Renal cortex interstitium (tissue), 11 donors: ENCODE data around the gene TMEM123. TPM values are rescaled to one million over a fixed set of nuclear protein-coding genes. Genes with fewer than 3 reads are reported as not detected.
"Not testable (repeated sequence)": the region's sequence is repeated elsewhere in the genome, so short reads cannot be mapped to it uniquely, and the experiment has no call there.

Source experiments
- DNase-seq, 11 donors: peaks; one replicate each; pipeline ENCODE4 v3.0.0-alpha.2; 2013; ENCODE audit warnings: low read depth in 9 of 11, low spot score in 4 of 11; ENCODE audit errors: extremely low read depth in 1 of 11
- polyA plus RNA-seq, 3 donors: library from polyadenylated mRNA; unstranded; fragments of 120-200 nt; gene quantifications; one replicate each; pipeline ENCODE4 v1.2.1, GENCODE V29; 2013; ENCODE audit not compliant: insufficient read length in 3 of 3

Gene TMEM123
- polyA plus RNA-seq, 3 donors: 274 to 314 (median 278) TPM

DNA sequence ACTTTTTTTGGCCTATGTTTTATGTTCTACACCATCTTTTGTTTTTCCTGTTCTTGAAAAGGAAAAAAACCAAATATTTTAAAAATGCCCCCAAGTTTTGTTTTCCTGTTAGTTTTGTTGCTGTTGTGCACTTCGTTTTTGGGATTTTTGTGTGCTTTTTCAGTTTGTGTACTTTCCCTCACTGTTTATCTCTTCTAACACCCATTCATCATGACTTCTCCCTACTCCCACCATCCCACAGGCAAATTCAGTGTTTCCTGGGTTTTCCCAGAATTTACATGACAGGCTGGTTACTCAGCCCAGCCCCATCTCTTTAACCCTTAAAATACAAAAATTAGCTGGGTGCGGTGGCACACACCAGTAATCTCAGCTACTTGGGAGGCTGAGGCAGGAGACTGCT, 15.6 kb downstream of the TMEM123 start:
- DNase-seq: no peak

DNA sequence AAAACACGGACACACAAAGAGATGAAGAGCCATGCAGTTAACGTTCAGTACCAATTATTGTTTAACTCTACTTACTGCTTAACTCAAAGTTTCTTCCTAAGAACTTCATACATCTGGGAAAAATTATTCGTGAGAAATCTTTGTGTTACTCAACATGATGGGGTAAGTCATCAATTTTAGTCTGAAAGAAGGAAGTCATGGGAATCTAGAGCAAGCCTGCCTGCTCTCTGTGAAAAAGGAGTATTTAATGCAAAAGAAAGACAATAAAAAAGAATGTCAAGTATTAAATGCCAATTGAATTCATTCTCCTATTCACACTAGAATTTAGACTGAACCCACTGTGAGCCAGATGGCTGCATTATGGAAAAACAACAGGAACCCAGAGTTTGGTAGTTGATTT, 16.0 kb downstream of the TMEM123 start:
- DNase-seq: no peak

DNA sequence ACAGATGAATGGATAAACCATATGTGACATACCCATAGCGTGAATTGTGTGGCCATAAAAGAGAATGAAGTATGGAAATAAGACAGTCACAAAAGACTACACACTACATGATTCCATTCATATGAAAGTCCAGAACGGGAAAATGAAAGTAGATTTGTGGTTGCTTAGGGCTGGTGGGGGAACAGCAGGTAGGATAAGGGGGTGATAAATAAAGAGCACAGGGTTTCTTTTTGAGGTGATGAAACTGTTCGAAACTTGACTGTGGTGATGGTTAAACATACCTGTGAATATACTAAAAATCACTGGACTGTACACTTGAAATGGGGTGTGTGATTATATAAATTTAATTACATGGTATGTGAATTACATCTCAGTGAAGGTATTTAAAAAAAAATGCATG, 16.9 kb downstream of the TMEM123 start:
- DNase-seq: no peak

DNA sequence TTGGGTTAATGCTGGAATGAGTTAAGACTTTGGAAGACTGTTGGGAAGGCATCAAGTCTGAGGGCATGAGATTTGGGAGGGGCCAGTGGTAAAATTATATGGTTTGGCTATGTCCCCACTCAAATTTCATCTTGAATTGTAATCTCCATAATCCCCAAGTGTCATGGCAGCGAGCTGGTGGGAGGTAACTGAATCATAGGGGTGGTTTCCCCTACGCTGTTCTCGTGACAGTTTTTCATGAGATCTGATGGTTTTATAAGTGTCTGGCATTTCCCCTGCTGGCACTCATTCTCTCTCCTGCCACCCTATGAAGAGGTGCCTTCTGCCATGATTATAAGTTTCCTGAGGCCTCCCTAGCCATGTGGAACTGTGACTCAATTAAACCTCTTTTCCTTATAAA, 19.0 kb downstream of the TMEM123 start:
- not testable (repeated sequence) for DNase-seq

DNA sequence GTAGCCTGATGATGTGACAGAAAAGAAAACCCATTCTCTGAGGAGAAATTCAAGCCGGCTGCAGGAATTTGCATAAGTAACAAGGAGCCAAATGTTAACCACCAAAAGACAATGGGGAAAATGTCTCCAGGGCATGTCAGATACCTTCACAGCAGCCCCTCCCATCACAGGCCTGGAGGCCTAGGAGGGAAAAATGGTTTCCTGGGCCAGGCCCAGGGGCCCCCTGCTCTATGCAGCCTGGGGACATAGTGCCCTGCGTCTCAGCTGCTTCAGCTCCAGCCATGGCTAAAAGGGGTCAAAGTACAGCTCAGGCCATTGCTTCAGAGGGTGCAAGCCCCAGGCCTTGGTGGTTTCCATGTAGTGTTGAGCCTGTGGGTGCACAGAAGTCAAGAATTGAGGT, 20.0 kb downstream of the TMEM123 start:
- DNase-seq: not testable (repeated sequence)

DNA sequence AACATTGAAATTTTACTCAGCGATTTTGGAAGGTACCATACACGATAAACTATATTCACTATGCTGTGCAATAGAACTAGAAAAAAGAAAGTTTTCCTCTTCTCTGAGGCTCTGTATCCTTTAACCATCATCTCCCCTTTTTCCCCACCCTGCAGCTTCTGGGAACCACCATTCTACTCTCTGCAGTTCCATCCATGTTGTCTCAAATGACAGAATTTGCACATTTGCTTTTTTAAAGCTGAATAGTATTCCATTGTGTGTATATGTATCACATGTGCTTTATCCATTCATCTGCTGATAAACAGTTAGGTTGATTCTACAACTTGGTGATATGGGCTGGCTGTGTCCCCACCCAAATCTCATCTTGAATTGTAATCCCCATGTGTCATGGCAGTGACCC, 21.2 kb downstream of the TMEM123 start:
- DNase-seq: no peak

DNA sequence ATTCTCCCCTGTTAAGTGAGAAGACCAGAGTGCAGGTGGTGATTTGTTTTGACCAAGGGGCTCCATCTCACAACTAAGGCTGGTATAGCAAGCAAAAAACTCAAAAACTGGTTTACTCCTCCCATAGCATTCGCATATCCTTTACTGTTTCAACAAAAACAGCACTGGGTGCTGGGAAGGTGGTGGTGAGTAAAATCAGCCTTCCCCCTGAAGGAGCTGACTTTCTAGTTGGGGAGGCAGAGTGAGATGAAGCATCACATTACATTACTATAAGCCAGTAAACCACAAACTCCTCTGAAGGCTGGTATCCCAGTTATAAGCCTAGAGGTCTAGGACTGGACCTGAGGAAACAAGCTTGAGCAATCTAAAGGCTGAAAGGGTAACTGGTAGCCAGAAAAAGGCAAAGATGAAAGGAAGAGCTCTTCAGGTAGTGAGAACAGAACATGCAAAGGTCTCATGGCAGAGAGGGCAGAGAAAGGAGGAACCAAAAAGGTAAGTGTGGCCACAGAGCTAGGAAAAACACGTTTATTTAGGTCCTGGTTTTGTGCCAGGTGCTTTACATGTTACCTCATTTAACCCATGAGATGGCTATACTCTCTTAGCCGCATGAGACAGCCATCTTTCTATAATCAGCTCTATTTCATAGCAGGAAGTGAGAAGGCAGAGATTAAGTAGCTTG, 22.3 kb downstream of the TMEM123 start:
- DNase-seq: no peak

DNA sequence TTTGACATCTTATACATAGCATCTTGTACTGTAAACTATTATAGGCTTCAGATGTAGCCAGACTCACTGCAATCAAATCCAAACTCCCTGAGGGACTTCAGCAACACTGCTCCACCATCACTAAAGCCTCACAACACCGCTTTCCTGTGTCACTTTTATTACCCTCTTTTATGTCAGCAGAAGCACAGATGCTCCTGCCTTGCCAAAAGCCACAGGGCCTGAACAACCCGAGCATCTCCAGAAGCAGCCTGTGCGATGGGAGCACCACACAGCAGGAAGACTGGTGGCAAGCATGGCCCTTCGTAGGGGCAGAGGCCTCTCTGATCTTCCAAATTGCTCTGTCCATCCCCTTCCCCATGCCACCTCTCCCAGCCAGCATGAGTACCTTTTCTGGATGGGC, 22.9 kb downstream of the TMEM123 start:
- DNase-seq: no peak

DNA sequence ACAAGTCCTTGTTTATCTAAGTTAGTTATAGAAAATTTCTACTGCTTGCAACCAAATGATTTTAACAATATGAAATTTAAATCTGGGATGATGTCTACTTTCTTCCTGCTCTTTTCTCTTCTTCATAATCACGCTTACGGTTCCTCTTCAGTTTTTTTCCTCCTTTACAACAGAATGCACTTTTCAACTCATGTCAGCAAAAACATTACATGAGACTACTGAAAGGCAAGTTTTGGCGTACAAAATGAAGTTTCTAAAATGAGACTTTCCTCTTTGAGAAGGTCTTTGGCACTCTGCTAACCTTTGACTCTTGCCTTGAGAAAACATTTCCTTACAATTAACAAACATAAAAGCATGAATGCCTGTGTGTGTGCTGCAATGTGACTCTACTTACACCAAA, 23.3 kb downstream of the TMEM123 start:
- DNase-seq: no peak

DNA sequence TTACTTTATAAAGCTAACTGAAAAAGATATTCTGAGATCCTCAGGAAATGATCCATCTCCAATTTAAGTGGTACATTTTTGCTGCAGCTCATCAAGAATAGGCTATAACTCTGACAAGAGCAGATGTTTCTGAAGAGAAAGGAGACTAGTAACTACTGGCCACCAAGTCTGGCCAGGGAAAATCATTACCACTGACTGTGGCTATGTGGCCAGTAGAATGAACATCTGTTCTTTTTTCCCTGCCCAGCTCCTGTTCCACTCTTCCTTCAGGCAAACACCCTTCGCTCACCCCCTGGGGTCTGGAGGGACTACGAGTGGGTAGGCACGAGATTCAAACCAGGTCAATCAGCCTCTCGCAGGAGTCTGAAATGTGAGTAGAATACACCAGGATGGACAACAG, 23.9 kb downstream of the TMEM123 start:
- DNase-seq: no peak

DNA sequence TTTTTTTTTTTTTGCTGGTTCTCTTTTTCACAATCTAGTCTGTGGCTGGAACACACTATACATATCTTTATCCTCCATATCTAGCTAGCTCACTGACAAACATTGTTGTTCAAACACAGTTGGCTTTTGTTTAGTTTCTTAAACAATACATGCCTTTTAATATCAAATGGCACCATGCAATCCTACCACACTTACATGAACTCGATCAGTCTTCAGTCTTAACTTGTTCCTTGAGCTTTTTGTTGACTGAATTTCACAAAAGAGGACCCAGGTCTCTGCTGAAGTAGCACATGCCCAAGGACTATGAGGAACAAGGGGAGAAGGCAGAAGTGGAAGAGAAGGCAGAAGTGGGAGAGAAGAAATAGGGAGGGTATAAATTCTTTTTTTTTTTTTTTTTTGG, 25.5 kb downstream of the TMEM123 start:
- DNase-seq: no peak

DNA sequence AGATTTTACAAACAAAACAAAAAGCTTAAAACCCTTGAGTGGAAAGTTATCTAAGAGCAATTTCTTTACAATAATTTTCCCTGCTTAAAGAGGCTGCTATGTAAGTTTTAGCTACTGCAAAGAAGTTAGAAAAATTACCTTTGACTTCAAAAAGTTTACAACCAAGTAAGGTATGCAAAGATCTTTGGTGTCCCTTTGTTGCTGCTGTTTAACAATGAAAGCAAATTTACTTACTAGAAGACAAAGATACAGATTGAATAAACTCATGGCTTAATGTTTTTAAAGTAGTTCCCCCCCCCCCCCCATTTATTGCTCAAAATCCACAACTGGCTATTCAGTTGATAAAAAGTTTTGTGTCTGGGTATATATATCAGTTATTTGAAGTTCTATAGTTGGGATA, 26.0 kb downstream of the TMEM123 start:
- no peak for DNase-seq

DNA sequence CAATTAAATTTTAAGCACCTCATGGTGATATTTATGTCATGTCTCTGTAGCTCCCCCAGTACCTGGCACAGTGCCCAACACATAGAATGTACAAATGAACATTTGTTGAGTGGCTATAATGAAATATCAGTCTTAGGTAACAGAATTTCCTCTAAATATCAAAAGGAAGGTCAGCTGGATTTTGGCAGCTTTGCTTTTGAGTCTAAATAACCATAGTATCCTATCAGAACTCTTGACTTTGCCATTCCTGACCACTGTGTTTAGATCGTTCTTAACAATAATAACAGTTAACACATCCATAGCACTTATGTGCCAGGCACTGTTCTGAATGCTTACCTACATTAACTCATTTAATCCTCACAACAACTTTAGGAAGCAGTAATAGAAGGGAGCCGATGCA, 26.6 kb downstream of the TMEM123 start:
- DNase-seq: no peak

DNA sequence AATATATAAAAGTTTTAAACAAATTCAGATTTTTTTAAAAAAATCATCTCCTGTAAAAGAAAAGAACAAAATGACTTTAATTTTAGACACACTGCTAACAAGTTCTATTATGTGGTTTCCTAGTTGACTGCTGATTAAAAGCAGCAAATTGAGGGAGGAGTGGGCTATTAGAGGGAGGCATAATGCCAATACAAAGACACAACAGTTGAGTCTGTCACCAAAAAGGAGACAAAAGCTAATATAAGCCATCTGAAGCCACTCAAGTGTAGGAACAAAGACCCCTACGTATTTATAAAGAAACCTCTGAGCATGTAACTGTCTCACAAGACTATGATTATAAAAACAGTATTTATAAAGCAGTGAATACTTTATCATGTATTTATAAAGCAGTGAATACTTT, 28.6 kb downstream of the TMEM123 start:
- DNase-seq: no peak

DNA sequence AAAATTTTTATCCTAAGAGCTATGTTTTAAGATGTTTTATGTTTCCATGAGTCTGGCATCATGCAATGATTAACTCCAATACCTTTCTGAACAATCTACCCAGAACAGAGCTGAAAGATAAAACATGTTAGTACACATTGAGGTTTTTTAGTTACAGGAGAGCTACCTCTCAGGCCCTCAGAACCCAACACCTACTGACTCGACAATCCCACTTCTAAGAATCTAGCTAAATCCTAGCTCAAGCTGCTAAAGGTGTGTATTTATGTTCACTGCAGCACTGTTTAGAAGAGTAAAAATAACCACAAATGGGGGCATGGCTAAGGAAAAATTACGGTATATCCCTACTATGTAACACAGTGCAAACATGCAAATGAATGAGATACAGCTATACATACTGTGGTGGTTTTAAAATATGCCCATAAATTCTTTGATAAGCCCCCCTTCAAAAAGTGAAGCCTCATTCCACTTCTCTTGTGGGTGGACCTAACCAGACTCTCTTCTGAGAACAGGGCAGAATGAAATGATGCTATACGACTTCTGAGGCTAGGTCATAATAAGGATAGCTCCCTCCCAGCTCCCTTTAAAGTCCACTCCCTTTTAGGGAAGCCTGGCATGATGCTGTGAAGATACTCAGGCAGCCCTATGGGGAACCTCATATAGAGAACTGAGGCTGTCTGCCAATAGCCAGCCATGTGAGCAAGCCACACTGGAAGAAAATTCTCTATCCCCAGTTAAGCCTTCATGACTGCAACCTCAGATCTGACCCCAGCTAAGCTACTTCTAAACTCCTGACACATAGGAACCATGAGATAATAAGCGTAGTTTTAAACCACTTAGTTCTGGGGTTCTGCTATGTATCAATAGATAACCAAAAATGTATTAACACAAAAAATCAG, 29.5 kb downstream of the TMEM123 start:
- DNase-seq: no peak

DNA sequence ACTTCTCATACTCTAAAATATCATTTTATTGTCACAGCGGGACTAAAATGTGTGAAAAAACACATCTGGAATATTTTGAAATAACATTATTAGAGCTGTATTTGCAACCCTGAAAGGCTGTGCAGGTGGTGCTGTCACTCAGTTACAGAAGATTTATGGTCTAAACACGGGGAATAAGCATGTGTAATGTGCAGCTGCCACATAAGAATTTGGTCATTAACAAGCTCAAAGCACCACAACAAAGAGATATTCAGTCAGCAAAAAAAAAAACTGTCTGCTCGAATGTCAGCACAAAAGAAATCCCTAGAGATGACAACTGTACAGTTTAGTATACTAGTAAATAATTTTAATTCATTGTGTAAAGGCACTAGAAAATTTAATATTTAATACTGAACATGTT, 31.3 kb downstream of the TMEM123 start:
- DNase-seq: peak in 1 of 11 donors; percentile 25

DNA sequence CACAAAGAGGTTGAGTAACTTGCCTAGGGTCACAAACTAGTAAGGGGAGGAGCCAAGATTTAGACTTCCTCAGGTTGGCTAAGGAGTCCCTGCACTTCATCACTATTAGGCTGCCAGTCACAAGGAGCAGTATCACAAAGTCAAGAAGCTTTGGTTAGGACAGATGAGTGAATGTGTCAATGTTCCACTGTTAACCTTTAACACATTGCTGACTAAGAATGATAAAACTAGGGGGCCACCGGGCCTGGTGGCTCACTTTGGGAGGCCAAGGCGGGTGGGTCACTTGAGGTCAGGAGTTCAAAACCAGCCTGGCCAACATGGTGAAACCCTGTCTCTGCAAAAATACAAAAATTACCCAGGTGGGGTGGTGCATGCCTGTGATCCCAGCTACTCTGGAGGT, 32.0 kb downstream of the TMEM123 start:
- no peak for DNase-seq

DNA sequence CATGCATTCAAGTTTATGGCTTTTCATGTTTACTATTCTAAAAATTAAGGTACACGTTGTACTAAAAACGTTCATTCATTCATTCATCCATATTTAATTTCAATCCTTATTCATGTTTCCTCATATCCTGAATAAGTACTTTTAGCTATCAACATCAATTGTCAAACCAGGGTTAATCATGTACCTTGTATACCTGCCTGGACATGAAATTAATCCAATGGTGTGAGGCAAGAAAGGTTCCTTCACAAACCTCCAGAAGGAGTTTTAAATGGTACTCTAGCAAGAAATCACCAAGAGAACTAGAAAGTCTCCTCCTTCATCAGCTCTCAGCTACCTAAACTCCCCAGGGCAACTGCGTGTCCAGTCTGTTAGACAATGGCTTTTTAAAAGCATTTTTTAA, 33.4 kb downstream of the TMEM123 start:
- no peak for DNase-seq

DNA sequence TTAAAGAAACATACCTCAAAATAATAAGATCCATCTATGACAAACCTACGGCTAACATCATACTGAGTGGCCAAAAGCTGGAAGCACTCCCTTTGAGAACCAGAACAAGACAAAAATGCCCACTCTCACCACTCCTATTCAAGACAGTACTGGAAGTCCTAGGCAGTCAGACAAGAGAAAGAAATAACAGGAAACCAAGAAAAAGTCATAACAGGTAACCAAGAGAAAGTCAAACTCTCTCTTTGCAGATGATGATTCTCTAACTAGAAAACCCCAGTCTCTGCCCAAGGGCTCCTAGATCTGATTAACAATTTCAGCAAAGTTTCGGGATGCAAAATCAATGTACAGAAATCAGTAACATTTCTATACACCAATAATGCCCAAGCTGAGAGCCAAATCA, 35.6 kb downstream of the TMEM123 start:
- DNase-seq: no peak

DNA sequence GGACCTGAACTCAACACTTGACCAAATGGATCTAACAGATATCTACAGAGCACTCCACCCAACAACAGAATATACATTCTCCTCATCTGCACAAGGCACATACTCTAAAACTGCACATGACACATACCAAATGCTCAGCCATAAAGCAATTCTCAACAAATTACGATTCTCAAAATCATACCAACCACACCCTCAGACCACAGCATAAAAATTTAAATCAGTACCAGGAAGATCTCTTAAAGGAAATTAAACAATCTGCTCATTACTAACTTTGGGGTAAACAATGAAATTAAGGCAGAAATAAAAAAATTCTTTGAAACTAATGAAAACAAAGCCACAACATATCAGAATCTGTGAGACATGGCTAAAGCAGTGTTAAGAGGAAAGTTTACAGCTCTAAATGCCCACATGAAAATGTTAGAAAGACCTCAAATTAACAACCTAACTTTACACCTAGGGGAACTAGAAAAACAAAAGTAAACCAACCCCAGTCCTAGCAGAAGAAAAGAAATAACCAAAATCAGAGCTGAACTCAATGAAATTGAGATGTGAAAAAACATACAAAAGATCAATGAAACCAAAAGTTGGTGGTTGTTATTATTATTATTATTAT, 37.2 kb downstream of the TMEM123 start:
- DNase-seq: no peak
